Smooth muscle cell (in vitro differentiated cells): Measurements from ENCODE around the gene DPP8. TPM values are rescaled to one million over a fixed set of nuclear protein-coding genes. Genes with fewer than 3 reads are reported as not detected.
A peak's percentile ranks its signal among the peaks of the same experiment; 100 is the strongest.

Source experiments
- DNase-seq: peaks from one replicate; lab custom pipeline; 2025; ENCODE audit not compliant: unreplicated experiment; lab: John Stamatoyannopoulos, UW
- H2AFZ ChIP-seq: fragments of 200-600 bp; sonication (generic); 2 replicates; pipeline ENCODE4 v1.6.0; 2016; ENCODE audit warnings: antibody characterized with exemption, low read depth, mild to moderate bottlenecking
- H3F3A ChIP-seq: fragments of 200-600 bp; sonication (generic); 2 replicates; pipeline ENCODE4 v1.6.0; 2017; ENCODE audit warnings: antibody characterized with exemption, low read depth
- H3K27ac ChIP-seq: fragments of 200-600 bp; sonication (generic); 2 replicates; pipeline ENCODE4 v1.5.1; 2016; ENCODE audit warnings: low read depth, mild to moderate bottlenecking
- H3K27me3 ChIP-seq: fragments of 200-600 bp; sonication (generic); 2 replicates; pipeline ENCODE4 v1.6.1; 2016; ENCODE audit warnings: low read depth, mild to moderate bottlenecking
- H3K36me3 ChIP-seq: fragments of 200-600 bp; sonication (generic); 2 replicates; pipeline ENCODE4 v1.5.1; 2016; ENCODE audit warnings: low read depth
- H3K4me1 ChIP-seq: fragments of 200-600 bp; sonication (generic); 2 replicates; pipeline ENCODE4 v1.5.1; 2016; ENCODE audit warnings: low read depth
- H3K4me2 ChIP-seq: fragments of 200-600 bp; sonication (generic); 2 replicates; pipeline ENCODE4 v1.6.0; 2016; ENCODE audit warnings: mild to moderate bottlenecking
- H3K4me3 ChIP-seq: fragments of 200-600 bp; sonication (generic); 2 replicates; pipeline ENCODE4 v1.5.1; 2016; ENCODE audit warnings: mild to moderate bottlenecking
- H3K79me2 ChIP-seq: fragments of 200-600 bp; sonication (generic); 2 replicates; pipeline ENCODE4 v1.6.0; 2016; ENCODE audit warnings: low read depth, mild to moderate bottlenecking
- H3K9ac ChIP-seq: fragments of 200-600 bp; sonication (generic); 2 replicates; pipeline ENCODE4 v1.6.0; 2016; ENCODE audit warnings: low read depth
- H3K9me3 ChIP-seq: fragments of 200-600 bp; sonication (generic); replicated peaks from 2 replicates; pipeline ENCODE4 v1.5.1; 2016; ENCODE audit warnings: low read depth
- H4K20me1 ChIP-seq: fragments of 200-600 bp; sonication (generic); 2 replicates; pipeline ENCODE4 v1.6.0; 2016; ENCODE audit warnings: low read depth
- WGBS: methylation state at CpG from one replicate; pipeline ENCODE4 v1.1.7; 2016; ENCODE audit warnings: low lambda C conversion rate; 5-methylcytosine and 5-hydroxymethylcytosine counted together
- polyA plus RNA-seq: library from polyadenylated mRNA; unstranded; fragments of >200 nt; fragmentation: Nextera tagmentation; extraction: Ambion mirVana; gene quantifications from 2 replicates; pipeline ENCODE4 v1.2.1, GENCODE V29; 2016
- total RNA-seq: library from RNA; depleted of rRNA; stranded (reverse); fragments of >200 nt; gene quantifications from 2 replicates; pipeline ENCODE4 v1.2.3, GENCODE V29; 2014
- TF ChIP-seq, protein P1 (sequence below): fragments of 200-600 bp; sonication (generic); IDR thresholded peaks from 2 replicates; pipeline ENCODE4 v1.5.1; 2017; ENCODE audit warnings: borderline replicate concordance, mild to moderate bottlenecking, antibody characterized with exemption; ENCODE audit not compliant: insufficient read depth, poor library complexity, severe bottlenecking

The DPP8 gene
- total and polyA plus RNA-seq, 2 experiments from 2014 or later: 30.2 to 30.8 TPM

DNA sequence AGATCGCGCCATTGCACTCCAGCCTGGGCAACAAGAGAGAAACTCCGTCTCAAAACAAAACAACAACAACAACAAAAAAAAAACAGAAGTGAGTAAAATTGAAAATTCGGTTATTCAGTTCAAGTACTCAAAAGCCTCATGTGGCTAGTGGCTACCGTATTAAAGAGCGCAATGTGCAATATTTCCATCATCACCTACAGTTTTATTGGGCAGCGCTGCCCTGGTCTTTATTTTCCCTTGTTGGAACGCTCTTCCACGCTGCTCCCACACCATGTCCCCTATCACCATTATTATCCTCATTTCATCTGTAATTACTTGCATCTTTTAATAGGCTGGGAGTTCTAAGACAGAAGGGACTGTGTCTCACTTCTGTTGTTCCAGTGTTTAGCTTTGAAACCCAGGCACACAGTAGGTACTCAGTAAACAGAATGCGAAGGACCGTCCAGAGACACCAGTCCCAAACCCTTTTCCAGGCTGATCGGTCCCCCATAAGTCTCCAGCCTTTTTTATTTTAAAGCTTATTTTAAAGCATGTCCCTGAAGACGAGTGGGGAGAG lies 12.4 kb upstream of the DPP8 start:
- TF ChIP-seq, protein P1, sequence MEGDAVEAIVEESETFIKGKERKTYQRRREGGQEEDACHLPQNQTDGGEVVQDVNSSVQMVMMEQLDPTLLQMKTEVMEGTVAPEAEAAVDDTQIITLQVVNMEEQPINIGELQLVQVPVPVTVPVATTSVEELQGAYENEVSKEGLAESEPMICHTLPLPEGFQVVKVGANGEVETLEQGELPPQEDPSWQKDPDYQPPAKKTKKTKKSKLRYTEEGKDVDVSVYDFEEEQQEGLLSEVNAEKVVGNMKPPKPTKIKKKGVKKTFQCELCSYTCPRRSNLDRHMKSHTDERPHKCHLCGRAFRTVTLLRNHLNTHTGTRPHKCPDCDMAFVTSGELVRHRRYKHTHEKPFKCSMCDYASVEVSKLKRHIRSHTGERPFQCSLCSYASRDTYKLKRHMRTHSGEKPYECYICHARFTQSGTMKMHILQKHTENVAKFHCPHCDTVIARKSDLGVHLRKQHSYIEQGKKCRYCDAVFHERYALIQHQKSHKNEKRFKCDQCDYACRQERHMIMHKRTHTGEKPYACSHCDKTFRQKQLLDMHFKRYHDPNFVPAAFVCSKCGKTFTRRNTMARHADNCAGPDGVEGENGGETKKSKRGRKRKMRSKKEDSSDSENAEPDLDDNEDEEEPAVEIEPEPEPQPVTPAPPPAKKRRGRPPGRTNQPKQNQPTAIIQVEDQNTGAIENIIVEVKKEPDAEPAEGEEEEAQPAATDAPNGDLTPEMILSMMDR: no peak
- Histone ChIP-seq H2AFZ (peak overlapping the region; percentile 82), H3K9me3 (no peaks in the 10 kb centered on the region), H3F3A (peaks cover 7% of the 10 kb centered on the region), H3K4me3 (peak overlapping the region; percentile 86), H3K27ac (no peak overlapping the region), H3K4me1 (peaks cover 19% of the 10 kb centered on the region), H3K36me3 (no peaks in the 10 kb centered on the region), H3K9ac (peak overlapping the region; percentile 26), H3K79me2 (peaks cover 39% of the 10 kb centered on the region), H3K27me3 (no peaks in the 10 kb centered on the region), H3K4me2 (peak overlapping the region; percentile 99), H4K20me1 (peaks cover 35% of the 10 kb centered on the region)
- no peak for DNase-seq
- 40% methylated on average over 13 of the region's 13 CpGs for WGBS

DNA sequence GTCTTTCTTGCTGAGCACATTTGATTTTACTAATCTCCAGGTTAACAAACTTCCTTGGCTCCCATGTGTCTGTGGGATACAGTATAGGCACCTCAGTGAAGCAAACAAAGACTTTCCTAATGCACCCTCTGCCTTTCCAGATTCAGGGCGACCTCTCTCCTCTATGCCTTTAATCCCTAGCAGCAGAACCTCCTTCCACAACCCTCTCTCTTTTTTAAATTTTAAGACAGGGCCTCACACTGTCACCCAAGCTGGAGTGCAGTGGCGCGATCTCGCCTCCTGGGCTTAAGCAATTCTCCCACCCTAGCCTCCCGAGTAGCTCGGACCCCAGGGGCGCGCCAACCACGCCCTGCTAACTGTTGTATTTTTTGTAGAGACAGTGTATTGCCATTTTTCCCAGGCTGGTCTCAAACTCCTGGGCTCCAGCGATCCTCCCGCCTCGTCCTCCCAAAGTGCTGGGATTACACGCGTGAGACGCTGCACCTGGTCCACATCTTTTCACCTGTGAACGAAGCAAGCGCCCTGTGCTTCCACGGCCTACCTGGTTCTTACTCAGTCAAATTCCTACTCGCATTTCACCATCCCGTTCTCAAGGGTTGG lies 11.1 kb upstream of the DPP8 start:
- Histone ChIP-seq H3K9me3 (no peaks in the 10 kb centered on the region), H4K20me1 (peaks cover 22% of the 10 kb centered on the region), H3F3A (peaks cover 7% of the 10 kb centered on the region), H3K27me3 (no peaks in the 10 kb centered on the region), H3K9ac (no peak overlapping the region), H3K79me2 (peaks cover 26% of the 10 kb centered on the region), H3K27ac (no peak overlapping the region), H3K4me3 (no peak overlapping the region), H2AFZ (no peak overlapping the region), H3K36me3 (no peaks in the 10 kb centered on the region), H3K4me2 (no peak overlapping the region), H3K4me1 (peaks cover 19% of the 10 kb centered on the region)
- no peak for DNase-seq
- TF ChIP-seq, protein P1: no peak
- WGBS: 93% methylated on average over 20 of the region's 20 CpGs

DNA sequence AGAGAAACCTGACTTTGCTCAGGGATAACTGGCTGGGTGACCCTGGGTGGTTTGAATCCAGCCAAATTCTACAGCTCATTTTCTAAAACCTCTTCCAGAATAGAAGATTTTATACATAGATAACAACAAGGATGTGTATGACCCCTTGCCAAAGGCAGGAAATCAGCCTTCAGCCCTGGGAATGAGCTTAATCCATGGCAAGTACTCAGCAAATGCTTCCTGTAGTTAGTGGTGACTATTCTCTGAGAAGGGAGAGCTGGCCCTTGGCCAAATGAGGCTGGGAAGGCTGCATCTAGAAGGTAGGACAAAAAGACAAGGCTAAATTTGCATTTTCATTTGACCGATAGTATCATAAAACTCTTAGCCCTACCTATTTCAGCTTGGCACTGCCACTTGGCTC lies 8.1 kb upstream of the DPP8 start:
- 100% methylated on average over 1 of the region's 1 CpG for WGBS
- peaks cover 3% of the 10 kb centered on the region for H3K79me2 ChIP-seq
- H3K27me3 ChIP-seq: no peaks in the 10 kb centered on the region
- H3K36me3 ChIP-seq: no peaks in the 10 kb centered on the region
- no peaks in the 10 kb centered on the region for H3K9me3 ChIP-seq
- H3K4me3 ChIP-seq: no peak overlapping the region
- no peak overlapping the region for H2AFZ ChIP-seq
- no peak overlapping the region for H3K27ac ChIP-seq
- no peak for DNase-seq
- no peaks in the 10 kb centered on the region for H4K20me1 ChIP-seq
- H3K4me1 ChIP-seq: no peaks in the 10 kb centered on the region
- no peaks in the 10 kb centered on the region for H3F3A ChIP-seq
- H3K4me2 ChIP-seq: no peak overlapping the region
- H3K9ac ChIP-seq: no peak overlapping the region
- TF ChIP-seq, protein P1: no peak

DNA sequence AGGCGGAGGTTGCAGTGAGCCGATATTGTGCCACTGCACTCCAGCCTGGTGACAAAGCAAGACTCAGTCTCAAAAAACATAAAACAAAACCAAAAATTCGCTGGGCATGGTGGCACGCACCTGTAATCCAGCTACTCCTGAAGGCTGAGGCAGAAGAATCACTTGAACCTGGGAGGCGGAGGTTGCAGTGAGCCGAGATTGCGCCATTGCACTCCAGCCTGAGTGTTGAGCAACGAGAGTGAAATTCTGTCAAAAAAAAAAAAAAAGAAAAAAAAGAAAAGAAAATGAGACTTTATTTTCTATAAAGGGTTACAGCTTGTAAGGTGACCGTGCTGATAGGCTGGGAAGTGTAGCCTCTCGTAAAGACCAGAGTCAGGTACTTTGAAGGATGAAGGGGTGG lies 6.7 kb upstream of the DPP8 start:
- H3K4me3 ChIP-seq: no peak overlapping the region
- H3K4me2 ChIP-seq: no peak overlapping the region
- DNase-seq: no peak
- H3K9me3 ChIP-seq: no peaks in the 10 kb centered on the region
- 94% methylated on average over 4 of the region's 10 CpGs for WGBS
- H3K36me3 ChIP-seq: no peaks in the 10 kb centered on the region
- H3K4me1 ChIP-seq: no peaks in the 10 kb centered on the region
- no peaks in the 10 kb centered on the region for H3F3A ChIP-seq
- H3K27me3 ChIP-seq: no peaks in the 10 kb centered on the region
- TF ChIP-seq, protein P1: no peak
- no peaks in the 10 kb centered on the region for H4K20me1 ChIP-seq
- H2AFZ ChIP-seq: no peak overlapping the region
- no peak overlapping the region for H3K27ac ChIP-seq
- H3K9ac ChIP-seq: no peak overlapping the region
- H3K79me2 ChIP-seq: no peaks in the 10 kb centered on the region
